HepG2 (cell line): Measurements from ENCODE around the gene PCAT7. TPM values are rescaled to one million over a fixed set of nuclear protein-coding genes. Genes with fewer than 3 reads are reported as not detected.

Experiments
- ATAC-seq: fragments of 200-7000 bp; cut with Tn5 transposase; 3 replicates; pipeline ENCODE4 v1.9.1; 2020; ENCODE audit warnings: mild to moderate bottlenecking, moderate library complexity
- BruUV-seq: library from RNA; stranded (reverse); fragments of 400-500 nt; replicated peaks from 2 replicates; lab custom pipeline; 2021; lab: Mats Ljungman, UMichigan
- CTCF ChIA-PET: fragments of 300-600 bp; formaldehyde crosslinking; extraction: SDS; loops from one replicate; lab custom pipeline; 2021; ENCODE audit warnings: low total read pairs, inconsistent platforms, low intra/inter-chr PET ratio; lab: Yijun Ruan, JAX
- POLR2A ChIA-PET: fragments of 350-600 bp; sonication (Branson Sonifier 250); formaldehyde crosslinking; loops from one replicate; lab custom pipeline; 2020; ENCODE audit warnings: antibody characterized with exemption, inconsistent platforms; lab: Yijun Ruan, JAX
- DNase-seq: peaks from one replicate; pipeline ENCODE4 v3.0.0-alpha.2; 2015; ENCODE audit warnings: low spot score
- FAIRE-seq: peaks from 3 replicates; lab custom pipeline; 2011; peaks lifted over from hg19 to GRCh38; lab: Jason Lieb, UNC
- H2AFZ ChIP-seq: one replicate; pipeline ENCODE4 v1.6.1; 2011; ENCODE audit warnings: low read length, inconsistent platforms
- H3K27ac ChIP-seq: fragments of 300-600 bp; 3 replicates; pipeline ENCODE4 v1.8.0; 2011; ENCODE audit warnings: mixed run types, mild to moderate bottlenecking, mixed read lengths, low read length, inconsistent platforms; ENCODE audit not compliant: insufficient read depth; ENCODE audit errors: extremely low read length
- H3K27me3 ChIP-seq, 2 experiments: fragments of 200-600 bp in 1 of 2; 2 replicates in 1 of 2; 3 replicates in 1 of 2; pipeline versions ENCODE4 v1.6.0 to v1.8.0; 2011; ENCODE audit warnings: low read length in 2 of 2, mild to moderate bottlenecking in 2 of 2, moderate library complexity in 2 of 2, inconsistent platforms in 1 of 2; ENCODE audit not compliant: insufficient read depth in 2 of 2, control insufficient read depth in 1 of 2
- H3K36me3 ChIP-seq, 2 experiments: fragments of 200-600 bp in 1 of 2; replicated peaks in 1 of 2; 2 replicates in 1 of 2; 3 replicates in 1 of 2; pipeline versions ENCODE4 v1.5.1 to v1.8.0; 2011; ENCODE audit warnings: low read length in 2 of 2, inconsistent platforms in 1 of 2; ENCODE audit not compliant: insufficient read depth in 2 of 2, control insufficient read depth in 1 of 2
- H3K4me1 ChIP-seq: 2 replicates; pipeline ENCODE4 v1.5.1; 2012; ENCODE audit warnings: low read length, inconsistent platforms; ENCODE audit not compliant: insufficient read depth
- H3K4me2 ChIP-seq: 2 replicates; pipeline ENCODE4 v1.6.0; 2011; ENCODE audit warnings: low read depth, low read length, inconsistent platforms
- H3K4me3 ChIP-seq, 3 experiments: fragments of 200-600 bp in 1 of 3; sonication (generic), shearing (Covaris generic) in 1 of 3; replicated peaks in 1 of 3; 2 replicates each; pipeline ENCODE4 v1.5.1; 2011 to 2016; ENCODE audit warnings: low read length in 3 of 3, inconsistent platforms in 2 of 3, low read depth in 2 of 3, mild to moderate bottlenecking in 2 of 3, control low read depth in 1 of 3, mixed read lengths in 1 of 3; ENCODE audit not compliant: insufficient read depth in 1 of 3
- H3K79me2 ChIP-seq: one replicate; pipeline ENCODE4 v1.6.1; 2011; ENCODE audit warnings: low read length, inconsistent platforms; ENCODE audit not compliant: insufficient read depth
- H3K9ac ChIP-seq: 2 replicates; pipeline ENCODE4 v1.6.0; 2011; ENCODE audit warnings: mild to moderate bottlenecking, low read depth, low read length, inconsistent platforms; ENCODE audit not compliant: insufficient read depth
- H3K9me3 ChIP-seq: 2 replicates; pipeline ENCODE4 v1.5.1; 2012; ENCODE audit warnings: mild to moderate bottlenecking, low read length
- H4K20me1 ChIP-seq: 2 replicates; pipeline ENCODE4 v1.6.0; 2011; ENCODE audit warnings: inconsistent platforms, mild to moderate bottlenecking, low read length, moderate library complexity; ENCODE audit not compliant: insufficient read depth
- ELF3 ChIP-seq: IDR thresholded peaks from 2 replicates; pipeline ENCODE4 v1.6.1; 2016; ENCODE audit warnings: missing genetic modification reagents, missing compliant biosample characterization
- FLYWCH1 ChIP-seq: sonication (generic); formaldehyde crosslinking; IDR thresholded peaks from 2 replicates; pipeline ENCODE4 v1.8.1; 2023; ENCODE audit warnings: mild to moderate bottlenecking, missing genetic modification reagents
- FOXP1 ChIP-seq, 2 experiments: fragments of 450-650 bp in 1 of 2; IDR thresholded peaks; 2 replicates each; pipeline ENCODE4 v1.6.1; 2017 to 2018; ENCODE audit warnings: antibody characterized with exemption in 1 of 2
- RFXAP ChIP-seq: sonication (generic); formaldehyde crosslinking; IDR thresholded peaks from 2 replicates; pipeline ENCODE4 v1.4.0; 2020; ENCODE audit warnings: missing genetic modification reagents, borderline replicate concordance
- THYN1 ChIP-seq: sonication (generic); formaldehyde crosslinking; IDR thresholded peaks from 2 replicates; pipeline ENCODE4 v1.8.1; 2023; ENCODE audit warnings: low read depth, mild to moderate bottlenecking, moderate library complexity, missing genetic modification reagents, borderline replicate concordance
- ZKSCAN1 ChIP-seq: fragments of 150-350 bp; IDR thresholded peaks from 2 replicates; pipeline ENCODE4 v1.6.1; 2014; ENCODE audit warnings: low read length
- ZNF205 ChIP-seq: IDR thresholded peaks from 2 replicates; pipeline ENCODE4 v1.6.1; 2018; ENCODE audit warnings: missing biosample characterization, missing genetic modification reagents
- ZNF235 ChIP-seq: sonication (generic); formaldehyde crosslinking; IDR thresholded peaks from 2 replicates; pipeline ENCODE4 v1.8.1; 2023; ENCODE audit warnings: mild to moderate bottlenecking, missing genetic modification reagents, borderline replicate concordance
- ZNF746 ChIP-seq: sonication (generic); formaldehyde crosslinking; IDR thresholded peaks from 2 replicates; pipeline ENCODE4 v1.8.0; 2022; ENCODE audit warnings: mild to moderate bottlenecking, missing genetic modification reagents
- ZNF800 ChIP-seq: sonication (generic); formaldehyde crosslinking; IDR thresholded peaks from 2 replicates; pipeline ENCODE4 v1.4.0; 2020; ENCODE audit warnings: missing genetic modification reagents
- WGBS: methylation state at CpG from one replicate; pipeline ENCODE4 v1.1.6; 2017; ENCODE audit warnings: low lambda C conversion rate; 5-methylcytosine and 5-hydroxymethylcytosine counted together
- in situ Hi-C: cut with HindIII; loops from 2 replicates; pipeline ENCODE4 v1.10.0; 2017; ENCODE audit warnings: low pct_unique_long_range_greater_than_20kb; ENCODE audit not compliant: extremely low pct_ligation_motif_present
- intact Hi-C: fragments of 100-400 bp; cut with micrococcal nuclease; formaldehyde crosslinking; loops from one replicate; pipeline ENCODE4 v1.10.0; 2022; ENCODE audit not compliant: unreplicated experiment
- polyA plus RNA-seq, 8 experiments: library from polyadenylated mRNA; depleted of rRNA in 3 of 8; stranded (reverse) in 7 of 8; unstranded in 1 of 8; fragments of >200 nt; fragmentation: Illumina TruSeq in 4 of 8; extraction: Trizol in 4 of 8; gene quantifications; 2 replicates each; pipeline versions ENCODE4 v1.2.1 to v1.2.3, GENCODE V29; 2011 to 2016; ENCODE audit warnings: low read depth in 4 of 8, missing spikeins in 1 of 8, mixed read lengths in 1 of 8; ENCODE audit not compliant: insufficient read depth in 1 of 8
- total RNA-seq, 5 experiments: library from RNA; depleted of rRNA; stranded (reverse); fragments of >200 nt; fragmentation: Illumina TruSeq; extraction: Trizol; gene quantifications; 2 replicates each; pipeline ENCODE4 v1.2.3, GENCODE V29; 2016; ENCODE audit warnings: low read depth in 1 of 5
- TF ChIP-seq, protein P1 (sequence below): sonication (generic); formaldehyde crosslinking; IDR thresholded peaks from 2 replicates; pipeline ENCODE4 v1.5.1; 2020; ENCODE audit warnings: mild to moderate bottlenecking, moderate library complexity, missing genetic modification reagents
- TF ChIP-seq, protein P2 (sequence below): sonication (generic); formaldehyde crosslinking; IDR thresholded peaks from 2 replicates; pipeline ENCODE4 v1.4.0; 2020; ENCODE audit warnings: missing genetic modification reagents
- TF ChIP-seq, protein P3 (sequence below): sonication (generic); formaldehyde crosslinking; IDR thresholded peaks from 2 replicates; pipeline ENCODE4 v1.5.0; 2020; ENCODE audit warnings: mild to moderate bottlenecking, missing genetic modification reagents

PCAT7 gene
- total and polyA plus RNA-seq, 2 of the 13 experiments (the other 11 are each of a cell fraction or from before 2014, with no cell fraction given): 2.3 to 3.9 TPM

DNA sequence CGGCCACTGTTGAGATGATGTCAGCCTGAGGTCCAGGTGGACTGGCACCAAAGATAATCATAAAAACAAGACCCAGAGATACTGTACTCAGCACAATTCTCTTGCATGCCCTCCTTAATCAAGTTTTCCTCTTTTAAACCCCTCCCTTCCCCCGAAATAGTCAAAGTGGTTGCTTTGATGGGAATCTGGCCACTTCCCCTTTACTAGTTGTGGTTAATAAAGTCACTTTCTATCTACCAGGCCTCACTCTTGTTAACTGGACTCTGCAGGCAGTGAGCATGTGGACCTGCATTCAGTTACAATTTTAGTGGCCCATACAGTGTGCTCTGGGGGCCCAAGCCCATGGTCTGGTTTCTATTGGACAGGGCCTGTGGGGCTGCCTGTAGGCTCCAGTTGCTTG, 21.2 kb downstream of the PCAT7 start:
- 9% methylated on average over 2 of the region's 2 CpGs for WGBS
- ChIA-PET CTCF (no interaction called here), POLR2A (no interaction called here)
- ATAC-seq: no peak
- Histone ChIP-seq H4K20me1 (no peaks in the 10 kb centered on the region), H3K27me3 (no peaks in the 10 kb centered on the region; a peak in 1 of 5 replicates), H3K27ac (no peak overlapping the region), H2AFZ (no peak overlapping the region), H3K79me2 (no peaks in the 10 kb centered on the region), H3K4me3 (no peak overlapping the region), H3K4me1 (0 out of 2 replicates have a peak, but pooled peaks cover 10% of the 10 kb centered on the region), H3K4me2 (no peak overlapping the region), H3K36me3 (no peaks in the 10 kb centered on the region), H3K9ac (no peak overlapping the region), H3K9me3 (no peaks in the 10 kb centered on the region)
- FAIRE-seq: no peak
- BruUV-seq: no TSS peak
- DNase-seq: no peak
- in situ Hi-C loops: no loop called here
- intact Hi-C loops: no loop called here
- no peak for TF ChIP-seq ZNF205 (CRISPR knock-in tag)
- no peak for TF ChIP-seq ZNF746 (CRISPR knock-in tag)
- no peak for TF ChIP-seq RFXAP (CRISPR knock-in tag)
- no peak for TF ChIP-seq ZNF235
- TF ChIP-seq, protein P1, sequence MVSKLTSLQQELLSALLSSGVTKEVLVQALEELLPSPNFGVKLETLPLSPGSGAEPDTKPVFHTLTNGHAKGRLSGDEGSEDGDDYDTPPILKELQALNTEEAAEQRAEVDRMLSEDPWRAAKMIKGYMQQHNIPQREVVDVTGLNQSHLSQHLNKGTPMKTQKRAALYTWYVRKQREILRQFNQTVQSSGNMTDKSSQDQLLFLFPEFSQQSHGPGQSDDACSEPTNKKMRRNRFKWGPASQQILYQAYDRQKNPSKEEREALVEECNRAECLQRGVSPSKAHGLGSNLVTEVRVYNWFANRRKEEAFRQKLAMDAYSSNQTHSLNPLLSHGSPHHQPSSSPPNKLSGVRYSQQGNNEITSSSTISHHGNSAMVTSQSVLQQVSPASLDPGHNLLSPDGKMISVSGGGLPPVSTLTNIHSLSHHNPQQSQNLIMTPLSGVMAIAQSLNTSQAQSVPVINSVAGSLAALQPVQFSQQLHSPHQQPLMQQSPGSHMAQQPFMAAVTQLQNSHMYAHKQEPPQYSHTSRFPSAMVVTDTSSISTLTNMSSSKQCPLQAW: no peak
- TF ChIP-seq ZNF800 (CRISPR knock-in tag): no peak
- no peak for TF ChIP-seq FLYWCH1
- no peak for TF ChIP-seq ELF3 (CRISPR knock-in tag)
- no peak for TF ChIP-seq ZKSCAN1
- TF ChIP-seq, protein P2, sequence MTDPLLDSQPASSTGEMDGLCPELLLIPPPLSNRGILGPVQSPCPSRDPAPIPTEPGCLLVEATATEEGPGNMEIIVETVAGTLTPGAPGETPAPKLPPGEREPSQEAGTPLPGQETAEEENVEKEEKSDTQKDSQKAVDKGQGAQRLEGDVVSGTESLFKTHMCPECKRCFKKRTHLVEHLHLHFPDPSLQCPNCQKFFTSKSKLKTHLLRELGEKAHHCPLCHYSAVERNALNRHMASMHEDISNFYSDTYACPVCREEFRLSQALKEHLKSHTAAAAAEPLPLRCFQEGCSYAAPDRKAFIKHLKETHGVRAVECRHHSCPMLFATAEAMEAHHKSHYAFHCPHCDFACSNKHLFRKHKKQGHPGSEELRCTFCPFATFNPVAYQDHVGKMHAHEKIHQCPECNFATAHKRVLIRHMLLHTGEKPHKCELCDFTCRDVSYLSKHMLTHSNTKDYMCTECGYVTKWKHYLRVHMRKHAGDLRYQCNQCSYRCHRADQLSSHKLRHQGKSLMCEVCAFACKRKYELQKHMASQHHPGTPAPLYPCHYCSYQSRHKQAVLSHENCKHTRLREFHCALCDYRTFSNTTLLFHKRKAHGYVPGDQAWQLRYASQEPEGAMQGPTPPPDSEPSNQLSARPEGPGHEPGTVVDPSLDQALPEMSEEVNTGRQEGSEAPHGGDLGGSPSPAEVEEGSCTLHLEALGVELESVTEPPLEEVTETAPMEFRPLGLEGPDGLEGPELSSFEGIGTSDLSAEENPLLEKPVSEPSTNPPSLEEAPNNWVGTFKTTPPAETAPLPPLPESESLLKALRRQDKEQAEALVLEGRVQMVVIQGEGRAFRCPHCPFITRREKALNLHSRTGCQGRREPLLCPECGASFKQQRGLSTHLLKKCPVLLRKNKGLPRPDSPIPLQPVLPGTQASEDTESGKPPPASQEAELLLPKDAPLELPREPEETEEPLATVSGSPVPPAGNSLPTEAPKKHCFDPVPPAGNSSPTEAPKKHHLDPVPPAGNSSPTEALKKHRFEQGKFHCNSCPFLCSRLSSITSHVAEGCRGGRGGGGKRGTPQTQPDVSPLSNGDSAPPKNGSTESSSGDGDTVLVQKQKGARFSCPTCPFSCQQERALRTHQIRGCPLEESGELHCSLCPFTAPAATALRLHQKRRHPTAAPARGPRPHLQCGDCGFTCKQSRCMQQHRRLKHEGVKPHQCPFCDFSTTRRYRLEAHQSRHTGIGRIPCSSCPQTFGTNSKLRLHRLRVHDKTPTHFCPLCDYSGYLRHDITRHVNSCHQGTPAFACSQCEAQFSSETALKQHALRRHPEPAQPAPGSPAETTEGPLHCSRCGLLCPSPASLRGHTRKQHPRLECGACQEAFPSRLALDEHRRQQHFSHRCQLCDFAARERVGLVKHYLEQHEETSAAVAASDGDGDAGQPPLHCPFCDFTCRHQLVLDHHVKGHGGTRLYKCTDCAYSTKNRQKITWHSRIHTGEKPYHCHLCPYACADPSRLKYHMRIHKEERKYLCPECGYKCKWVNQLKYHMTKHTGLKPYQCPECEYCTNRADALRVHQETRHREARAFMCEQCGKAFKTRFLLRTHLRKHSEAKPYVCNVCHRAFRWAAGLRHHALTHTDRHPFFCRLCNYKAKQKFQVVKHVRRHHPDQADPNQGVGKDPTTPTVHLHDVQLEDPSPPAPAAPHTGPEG (CRISPR knock-in tag): no peak
- no peak for TF ChIP-seq THYN1 (CRISPR knock-in tag)
- TF ChIP-seq, protein P3, sequence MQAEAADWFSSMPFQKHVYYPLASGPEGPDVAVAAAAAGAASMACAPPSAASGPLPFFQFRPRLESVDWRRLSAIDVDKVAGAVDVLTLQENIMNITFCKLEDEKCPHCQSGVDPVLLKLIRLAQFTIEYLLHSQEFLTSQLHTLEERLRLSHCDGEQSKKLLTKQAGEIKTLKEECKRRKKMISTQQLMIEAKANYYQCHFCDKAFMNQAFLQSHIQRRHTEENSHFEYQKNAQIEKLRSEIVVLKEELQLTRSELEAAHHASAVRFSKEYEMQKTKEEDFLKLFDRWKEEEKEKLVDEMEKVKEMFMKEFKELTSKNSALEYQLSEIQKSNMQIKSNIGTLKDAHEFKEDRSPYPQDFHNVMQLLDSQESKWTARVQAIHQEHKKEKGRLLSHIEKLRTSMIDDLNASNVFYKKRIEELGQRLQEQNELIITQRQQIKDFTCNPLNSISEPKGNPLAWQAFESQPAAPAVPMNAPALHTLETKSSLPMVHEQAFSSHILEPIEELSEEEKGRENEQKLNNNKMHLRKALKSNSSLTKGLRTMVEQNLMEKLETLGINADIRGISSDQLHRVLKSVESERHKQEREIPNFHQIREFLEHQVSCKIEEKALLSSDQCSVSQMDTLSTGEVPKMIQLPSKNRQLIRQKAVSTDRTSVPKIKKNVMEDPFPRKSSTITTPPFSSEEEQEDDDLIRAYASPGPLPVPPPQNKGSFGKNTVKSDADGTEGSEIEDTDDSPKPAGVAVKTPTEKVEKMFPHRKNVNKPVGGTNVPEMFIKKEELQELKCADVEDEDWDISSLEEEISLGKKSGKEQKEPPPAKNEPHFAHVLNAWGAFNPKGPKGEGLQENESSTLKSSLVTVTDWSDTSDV (CRISPR knock-in tag): no peak
- TF ChIP-seq FOXP1 (IDR thresholded peaks at IDR 0.05): no peak
- TF ChIP-seq FOXP1 (CRISPR knock-in tag; IDR thresholded peaks at IDR 0.05): no peak
